ENCODE results near the gene HNRNPM.

HNRNPM gene

GRCh38 chr19:8468761-8469373 lies 24.1 kb downstream of the HNRNPM start:
- no peak overlapping the region for H3K4me3 ChIP-seq (ENCODE audit: low read depth, low read length)
- TF ChIP-seq, protein P1, sequence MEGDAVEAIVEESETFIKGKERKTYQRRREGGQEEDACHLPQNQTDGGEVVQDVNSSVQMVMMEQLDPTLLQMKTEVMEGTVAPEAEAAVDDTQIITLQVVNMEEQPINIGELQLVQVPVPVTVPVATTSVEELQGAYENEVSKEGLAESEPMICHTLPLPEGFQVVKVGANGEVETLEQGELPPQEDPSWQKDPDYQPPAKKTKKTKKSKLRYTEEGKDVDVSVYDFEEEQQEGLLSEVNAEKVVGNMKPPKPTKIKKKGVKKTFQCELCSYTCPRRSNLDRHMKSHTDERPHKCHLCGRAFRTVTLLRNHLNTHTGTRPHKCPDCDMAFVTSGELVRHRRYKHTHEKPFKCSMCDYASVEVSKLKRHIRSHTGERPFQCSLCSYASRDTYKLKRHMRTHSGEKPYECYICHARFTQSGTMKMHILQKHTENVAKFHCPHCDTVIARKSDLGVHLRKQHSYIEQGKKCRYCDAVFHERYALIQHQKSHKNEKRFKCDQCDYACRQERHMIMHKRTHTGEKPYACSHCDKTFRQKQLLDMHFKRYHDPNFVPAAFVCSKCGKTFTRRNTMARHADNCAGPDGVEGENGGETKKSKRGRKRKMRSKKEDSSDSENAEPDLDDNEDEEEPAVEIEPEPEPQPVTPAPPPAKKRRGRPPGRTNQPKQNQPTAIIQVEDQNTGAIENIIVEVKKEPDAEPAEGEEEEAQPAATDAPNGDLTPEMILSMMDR (IDR thresholded peaks at IDR 0.05; ENCODE audit: control insufficient read depth, extremely low read depth, insufficient read depth) = no peak
- DNase-seq (ENCODE audit: low read depth) = no peak

DNA sequence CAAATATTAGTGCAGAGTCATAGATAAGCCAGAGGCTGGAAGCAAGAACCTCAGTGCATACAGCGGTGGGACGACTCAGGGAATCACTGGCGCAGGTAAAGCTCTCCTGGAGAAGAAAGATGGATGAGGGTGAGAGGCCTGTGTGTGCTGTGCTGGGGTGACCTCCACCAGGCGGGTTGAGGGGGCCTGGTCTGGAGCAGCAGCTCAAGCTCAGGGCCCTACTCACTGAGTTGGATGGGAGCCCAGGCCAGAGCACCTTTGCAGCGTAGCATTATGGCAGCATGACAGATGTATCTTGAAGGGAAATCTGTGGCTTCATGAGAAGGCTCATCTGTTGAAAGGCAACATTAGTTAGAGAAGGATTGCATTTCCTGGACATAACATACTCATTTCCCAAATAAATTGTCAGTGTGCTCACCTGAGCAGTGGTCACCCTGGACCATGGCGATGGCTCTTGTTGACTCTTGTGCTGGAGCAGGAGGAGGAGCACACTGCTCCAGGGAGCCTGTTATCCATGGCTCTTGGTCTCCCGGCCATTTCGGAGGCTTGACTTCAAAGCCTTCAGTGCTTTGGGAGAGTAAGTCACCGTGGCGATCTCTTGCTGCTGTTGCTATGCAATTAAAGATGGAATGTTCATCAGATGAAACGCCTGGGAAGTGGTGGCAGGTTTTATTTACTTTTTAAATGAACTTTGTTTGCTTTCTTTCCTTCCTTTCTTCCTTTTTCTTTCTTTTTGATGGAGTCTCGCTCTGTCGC lies 25.0 kb downstream of the HNRNPM start:
- TF ChIP-seq, protein P1 (IDR thresholded peaks at IDR 0.05; ENCODE audit: control insufficient read depth, extremely low read depth, insufficient read depth) = no peak
- H3K4me3 ChIP-seq (ENCODE audit: low read depth, low read length) = no peak overlapping the region
- DNase-seq (ENCODE audit: low read depth) = no peak

GRCh38 chr19:8473648-8474476 lies 29.1 kb downstream of the HNRNPM start:
- no peak for DNase-seq (ENCODE audit: low read depth)
- no peak overlapping the region for H3K4me3 ChIP-seq (ENCODE audit: low read depth, low read length)
- TF ChIP-seq, protein P1 (IDR thresholded peaks at IDR 0.05; ENCODE audit: control insufficient read depth, extremely low read depth, insufficient read depth) = no peak

GRCh38 chr19:8475005-8475404 lies 30.2 kb downstream of the HNRNPM start:
- DNase-seq (ENCODE audit: low read depth) = no peak
- TF ChIP-seq, protein P1 (IDR thresholded peaks at IDR 0.05; ENCODE audit: control insufficient read depth, extremely low read depth, insufficient read depth) = no peak
- H3K4me3 ChIP-seq (ENCODE audit: low read depth, low read length) = no peak overlapping the region

- DNase-seq (ENCODE audit: low read depth) = no peak
- TF ChIP-seq, protein P1 (IDR thresholded peaks at IDR 0.05; ENCODE audit: control insufficient read depth, extremely low read depth, insufficient read depth) = no peak
- H3K4me3 ChIP-seq (ENCODE audit: low read depth, low read length) = no peak overlapping the region
Observed at GRCh38 chr19:8476524-8476923, 31.7 kb downstream of the HNRNPM start.

DNA sequence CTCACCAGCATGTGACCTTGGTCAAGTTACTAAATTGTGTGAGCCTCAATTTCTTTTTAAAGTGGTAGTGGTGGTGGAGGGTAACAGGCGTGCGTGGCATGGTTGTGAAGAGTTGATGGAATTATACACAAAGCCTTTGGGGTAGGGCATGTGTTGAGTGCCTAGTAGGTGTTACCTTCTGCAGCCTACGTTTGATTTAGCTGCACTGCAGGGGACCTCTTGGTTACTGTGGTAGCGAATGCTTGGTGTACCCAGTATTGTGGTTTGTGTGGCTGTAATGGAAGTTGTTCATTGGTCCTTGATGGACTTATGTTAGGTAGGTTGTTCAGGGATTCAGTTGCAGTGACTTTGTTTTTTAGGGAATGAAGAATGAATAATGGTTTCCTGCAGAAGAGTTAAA lies 33.1 kb downstream of the HNRNPM start:
- TF ChIP-seq, protein P1 (IDR thresholded peaks at IDR 0.05; ENCODE audit: control insufficient read depth, extremely low read depth, insufficient read depth) = no peak
- no peak for DNase-seq (ENCODE audit: low read depth)
- H3K4me3 ChIP-seq (ENCODE audit: low read depth, low read length) = no peak overlapping the region
